GM23338 (cell line): ENCODE results near the gene ATRIP. TPM values are rescaled to one million over a fixed set of nuclear protein-coding genes. Genes with fewer than 3 reads are reported as not detected.
A peak's percentile ranks its signal among the peaks of the same experiment; 100 is the strongest.

ENCODE experiments used
- ATAC-seq: fragments of 200-7000 bp; cut with Tn5 transposase; 3 replicates; pipeline ENCODE4 v1.9.1; 2020
- DNase-seq: peaks from one replicate; pipeline ENCODE4 v3.0.0-alpha.2; 2015; ENCODE audit warnings: low spot score
- H2AFZ ChIP-seq: fragments of 200-600 bp; sonication (generic); 2 replicates; pipeline ENCODE4 v1.8.0; 2016; ENCODE audit warnings: antibody characterized with exemption, mild to moderate bottlenecking, moderate library complexity
- H3F3A ChIP-seq: fragments of 200-600 bp; sonication (generic); replicated peaks from 2 replicates; pipeline ENCODE4 v1.8.0; 2017; ENCODE audit warnings: antibody characterized with exemption, mixed run types, low read depth
- H3K27ac ChIP-seq: fragments of 200-600 bp; sonication (generic); 2 replicates; pipeline ENCODE4 v1.6.1; 2016; ENCODE audit warnings: low read depth
- H3K27me3 ChIP-seq: fragments of 200-600 bp; sonication (generic); 2 replicates; pipeline ENCODE4 v1.8.0; 2016; ENCODE audit warnings: mild to moderate bottlenecking, mixed run types, moderate library complexity; ENCODE audit not compliant: insufficient read depth
- H3K36me3 ChIP-seq: fragments of 200-600 bp; sonication (generic); 2 replicates; pipeline ENCODE4 v1.8.0; 2016; ENCODE audit warnings: mild to moderate bottlenecking; ENCODE audit not compliant: insufficient read depth
- H3K4me1 ChIP-seq: fragments of 200-600 bp; sonication (generic); 2 replicates; pipeline ENCODE4 v1.8.0; 2016; ENCODE audit warnings: mild to moderate bottlenecking, moderate library complexity; ENCODE audit not compliant: insufficient read depth
- H3K4me2 ChIP-seq: fragments of 200-600 bp; sonication (generic); 2 replicates; pipeline ENCODE4 v1.7.1; 2017; ENCODE audit warnings: mixed run types
- H3K4me3 ChIP-seq: fragments of 200-600 bp; sonication (generic); 2 replicates; pipeline ENCODE4 v1.6.1; 2016; ENCODE audit warnings: mixed run types
- H3K79me2 ChIP-seq: fragments of 200-600 bp; sonication (generic); replicated peaks from 2 replicates; pipeline ENCODE4 v1.8.0; 2017; ENCODE audit warnings: mild to moderate bottlenecking; ENCODE audit not compliant: insufficient read depth
- H3K9me2 ChIP-seq: fragments of 200-600 bp; sonication (generic); 2 replicates; pipeline ENCODE4 v1.8.0; 2017; ENCODE audit not compliant: insufficient read depth
- H4K20me1 ChIP-seq: fragments of 200-600 bp; sonication (generic); replicated peaks from 2 replicates; pipeline ENCODE4 v1.8.0; 2017; ENCODE audit warnings: mild to moderate bottlenecking; ENCODE audit not compliant: insufficient read depth
- H3K27ac Mint-ChIP-seq: 2 replicates; pipeline ENCODE4 v1.8.0; 2020; ENCODE audit warnings: inconsistent platforms, mild to moderate bottlenecking, moderate library complexity, mixed read lengths
- H3K27me3 Mint-ChIP-seq: 3 replicates; pipeline ENCODE4 v1.8.0; 2022; ENCODE audit warnings: low read depth, mild to moderate bottlenecking, moderate library complexity, mixed read lengths, inconsistent platforms; ENCODE audit not compliant: insufficient read depth, poor library complexity
- H3K36me3 Mint-ChIP-seq: 3 replicates; pipeline ENCODE4 v1.8.0; 2021; ENCODE audit warnings: low read depth, mild to moderate bottlenecking, inconsistent platforms, moderate library complexity, mixed read lengths
- H3K4me1 Mint-ChIP-seq: 3 replicates; pipeline ENCODE4 v1.8.0; 2020; ENCODE audit warnings: mild to moderate bottlenecking, inconsistent platforms, mixed read lengths
- H3K4me3 Mint-ChIP-seq: 3 replicates; pipeline ENCODE4 v1.8.0; 2021; ENCODE audit warnings: moderate library complexity, mild to moderate bottlenecking, inconsistent platforms, mixed read lengths
- H3K9me3 Mint-ChIP-seq: 3 replicates; pipeline ENCODE4 v1.8.0; 2020; ENCODE audit warnings: moderate library complexity, mild to moderate bottlenecking, inconsistent platforms, mixed read lengths
- CREB1 ChIP-seq: fragments of 250-450 bp; sonication (Bioruptor Pico); IDR thresholded peaks from 2 replicates; pipeline ENCODE4 v1.5.0; 2020; ENCODE audit warnings: low read depth, mild to moderate bottlenecking, moderate library complexity
- EZH2phosphoT487 ChIP-seq: fragments of 200-600 bp; sonication (generic); IDR thresholded peaks from one replicate; pipeline ENCODE4 v1.8.1; 2018; ENCODE audit warnings: antibody characterized with exemption; ENCODE audit not compliant: unreplicated experiment
- JUNB ChIP-seq: IDR thresholded peaks from one replicate; pipeline ENCODE4 v1.6.1; 2016; ENCODE audit warnings: antibody characterized with exemption; ENCODE audit not compliant: unreplicated experiment
- NANOG ChIP-seq: IDR thresholded peaks from 2 replicates; pipeline ENCODE4 v1.6.1; 2016; ENCODE audit warnings: antibody characterized with exemption, borderline replicate concordance
- POLR2AphosphoS5 ChIP-seq: IDR thresholded peaks from 2 replicates; pipeline ENCODE4 v1.6.1; 2016; ENCODE audit warnings: antibody characterized with exemption, low read depth
- STAT1 ChIP-seq: IDR thresholded peaks from one replicate; pipeline ENCODE4 v1.6.1; 2016; ENCODE audit warnings: antibody characterized with exemption; ENCODE audit not compliant: unreplicated experiment
- ZNF114 ChIP-seq: fragments of 250-450 bp; sonication (Bioruptor Pico); IDR thresholded peaks from 2 replicates; pipeline ENCODE4 v1.5.0; 2020; ENCODE audit warnings: mild to moderate bottlenecking, moderate library complexity
- polyA plus RNA-seq: library from polyadenylated mRNA; unstranded; fragments of >200 nt; fragmentation: Nextera tagmentation; extraction: Ambion mirVana; gene quantifications from 2 replicates; pipeline ENCODE4 v1.2.1, GENCODE V29; 2016
- total RNA-seq: library from RNA; depleted of rRNA; stranded (reverse); fragments of >200 nt; shearing (Covaris generic); gene quantifications from 2 replicates; pipeline ENCODE4 v1.2.3, GENCODE V29; 2014
- TF ChIP-seq, protein P1 (sequence below), 2 experiments: fragments of 200-600 bp in 1 of 2; sonication (generic) in 1 of 2; conservative IDR thresholded peaks; 2 replicates each; pipeline versions ENCODE4 v1.5.1 to v1.6.1; 2016 to 2017; ENCODE audit warnings: antibody characterized with exemption in 2 of 2, low read depth in 2 of 2, mild to moderate bottlenecking in 2 of 2, moderate library complexity in 1 of 2
- TF ChIP-seq, protein P2 (sequence below): IDR thresholded peaks from 2 replicates; pipeline ENCODE4 v1.6.1; 2016; ENCODE audit warnings: antibody characterized with exemption
- TF ChIP-seq, protein P3 (sequence below): IDR thresholded peaks from one replicate; pipeline ENCODE4 v1.6.1; 2018; ENCODE audit warnings: antibody characterized with exemption; ENCODE audit not compliant: unreplicated experiment

Gene ATRIP
- total and polyA plus RNA-seq, 2 experiments from 2014 or later, result 5.8 to 17.3 TPM

DNA sequence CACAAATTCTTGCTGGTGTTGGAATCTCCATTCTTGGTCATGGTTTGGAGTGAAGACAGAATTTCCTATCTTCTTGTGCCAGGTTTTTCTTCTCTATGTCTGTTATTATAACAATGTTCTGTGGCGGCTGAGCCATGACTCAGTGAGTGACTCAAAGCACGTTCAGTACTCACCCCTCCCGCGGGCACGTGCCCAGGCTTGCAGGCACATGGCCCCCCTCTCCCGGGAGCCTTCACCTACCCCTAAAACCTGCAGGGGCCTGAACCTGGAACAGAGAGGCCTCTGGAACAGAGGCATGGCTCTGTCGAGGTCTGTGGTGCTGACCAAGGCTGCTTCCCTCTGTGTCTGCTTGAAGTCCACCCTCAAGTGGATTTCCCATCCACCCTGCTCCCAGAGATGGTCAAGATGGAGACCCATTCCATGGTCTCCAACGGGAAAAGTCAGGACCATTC, 44.2 kb upstream of the ATRIP start (continued):
- TF ChIP-seq, protein P1, sequence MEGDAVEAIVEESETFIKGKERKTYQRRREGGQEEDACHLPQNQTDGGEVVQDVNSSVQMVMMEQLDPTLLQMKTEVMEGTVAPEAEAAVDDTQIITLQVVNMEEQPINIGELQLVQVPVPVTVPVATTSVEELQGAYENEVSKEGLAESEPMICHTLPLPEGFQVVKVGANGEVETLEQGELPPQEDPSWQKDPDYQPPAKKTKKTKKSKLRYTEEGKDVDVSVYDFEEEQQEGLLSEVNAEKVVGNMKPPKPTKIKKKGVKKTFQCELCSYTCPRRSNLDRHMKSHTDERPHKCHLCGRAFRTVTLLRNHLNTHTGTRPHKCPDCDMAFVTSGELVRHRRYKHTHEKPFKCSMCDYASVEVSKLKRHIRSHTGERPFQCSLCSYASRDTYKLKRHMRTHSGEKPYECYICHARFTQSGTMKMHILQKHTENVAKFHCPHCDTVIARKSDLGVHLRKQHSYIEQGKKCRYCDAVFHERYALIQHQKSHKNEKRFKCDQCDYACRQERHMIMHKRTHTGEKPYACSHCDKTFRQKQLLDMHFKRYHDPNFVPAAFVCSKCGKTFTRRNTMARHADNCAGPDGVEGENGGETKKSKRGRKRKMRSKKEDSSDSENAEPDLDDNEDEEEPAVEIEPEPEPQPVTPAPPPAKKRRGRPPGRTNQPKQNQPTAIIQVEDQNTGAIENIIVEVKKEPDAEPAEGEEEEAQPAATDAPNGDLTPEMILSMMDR (conservative IDR thresholded peaks at IDR 0.05; ENCODE audit: low read depth in 2 of 2), result no peak
- no peak for TF ChIP-seq POLR2AphosphoS5
- TF ChIP-seq JUNB, result no peak
- no peak for TF ChIP-seq NANOG

DNA sequence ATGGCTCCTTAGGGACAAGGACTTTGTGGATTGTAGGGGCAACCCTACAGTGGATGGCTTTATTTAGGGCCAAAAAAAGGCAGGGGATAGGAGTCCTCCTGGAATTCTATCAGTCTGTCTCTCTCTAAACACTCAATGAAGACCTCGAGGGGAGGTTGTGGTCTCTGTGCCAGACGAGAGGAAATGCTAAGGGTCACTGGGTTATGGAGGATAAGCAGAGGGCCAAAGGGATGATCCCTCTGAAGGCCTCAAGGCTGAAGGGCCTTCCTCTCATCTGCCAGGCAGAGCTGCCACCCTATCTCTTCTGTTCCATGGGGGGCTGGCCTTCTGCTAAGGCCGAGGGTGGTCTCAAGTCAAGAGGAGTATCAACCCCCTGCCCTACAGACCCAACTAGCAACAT, 43.6 kb upstream of the ATRIP start:
- H3K36me3 Mint-ChIP-seq, result peaks cover 71% of the 10 kb centered on the region
- Histone ChIP-seq H3K27me3 (no peaks in the 10 kb centered on the region), H3K4me2 (no peak overlapping the region), H3K4me3 (no peak overlapping the region), H4K20me1 (no peaks in the 10 kb centered on the region; the same call in 1 of the 2 replicates), H2AFZ (no peak overlapping the region), H3K36me3 (peaks cover 13% of the 10 kb centered on the region), H3K79me2 (no peaks in the 10 kb centered on the region), H3F3A (no peaks in the 10 kb centered on the region; the same call in 1 of the 2 replicates), H3K4me1 (no peaks in the 10 kb centered on the region), H3K9me2 (no peaks in the 10 kb centered on the region), H3K27ac (peak overlapping the region; percentile 56; the same call in 1 of the 2 replicates)
- ATAC-seq (no peak), DNase-seq (no peak)
- peaks cover 11% of the 10 kb centered on the region for H3K4me1 Mint-ChIP-seq
- H3K4me3 Mint-ChIP-seq, result no peak overlapping the region
- no peak overlapping the region for H3K27ac Mint-ChIP-seq
- H3K9me3 Mint-ChIP-seq, result no peaks in the 10 kb centered on the region
- TF ChIP-seq STAT1 (no peak), CREB1 (no peak), EZH2phosphoT487 (no peak), JUNB (no peak), ZNF114 (CRISPR knock-in tag) (no peak)
- TF ChIP-seq, protein P2, sequence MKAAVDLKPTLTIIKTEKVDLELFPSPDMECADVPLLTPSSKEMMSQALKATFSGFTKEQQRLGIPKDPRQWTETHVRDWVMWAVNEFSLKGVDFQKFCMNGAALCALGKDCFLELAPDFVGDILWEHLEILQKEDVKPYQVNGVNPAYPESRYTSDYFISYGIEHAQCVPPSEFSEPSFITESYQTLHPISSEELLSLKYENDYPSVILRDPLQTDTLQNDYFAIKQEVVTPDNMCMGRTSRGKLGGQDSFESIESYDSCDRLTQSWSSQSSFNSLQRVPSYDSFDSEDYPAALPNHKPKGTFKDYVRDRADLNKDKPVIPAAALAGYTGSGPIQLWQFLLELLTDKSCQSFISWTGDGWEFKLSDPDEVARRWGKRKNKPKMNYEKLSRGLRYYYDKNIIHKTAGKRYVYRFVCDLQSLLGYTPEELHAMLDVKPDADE, result no peak
- TF ChIP-seq, protein P3, sequence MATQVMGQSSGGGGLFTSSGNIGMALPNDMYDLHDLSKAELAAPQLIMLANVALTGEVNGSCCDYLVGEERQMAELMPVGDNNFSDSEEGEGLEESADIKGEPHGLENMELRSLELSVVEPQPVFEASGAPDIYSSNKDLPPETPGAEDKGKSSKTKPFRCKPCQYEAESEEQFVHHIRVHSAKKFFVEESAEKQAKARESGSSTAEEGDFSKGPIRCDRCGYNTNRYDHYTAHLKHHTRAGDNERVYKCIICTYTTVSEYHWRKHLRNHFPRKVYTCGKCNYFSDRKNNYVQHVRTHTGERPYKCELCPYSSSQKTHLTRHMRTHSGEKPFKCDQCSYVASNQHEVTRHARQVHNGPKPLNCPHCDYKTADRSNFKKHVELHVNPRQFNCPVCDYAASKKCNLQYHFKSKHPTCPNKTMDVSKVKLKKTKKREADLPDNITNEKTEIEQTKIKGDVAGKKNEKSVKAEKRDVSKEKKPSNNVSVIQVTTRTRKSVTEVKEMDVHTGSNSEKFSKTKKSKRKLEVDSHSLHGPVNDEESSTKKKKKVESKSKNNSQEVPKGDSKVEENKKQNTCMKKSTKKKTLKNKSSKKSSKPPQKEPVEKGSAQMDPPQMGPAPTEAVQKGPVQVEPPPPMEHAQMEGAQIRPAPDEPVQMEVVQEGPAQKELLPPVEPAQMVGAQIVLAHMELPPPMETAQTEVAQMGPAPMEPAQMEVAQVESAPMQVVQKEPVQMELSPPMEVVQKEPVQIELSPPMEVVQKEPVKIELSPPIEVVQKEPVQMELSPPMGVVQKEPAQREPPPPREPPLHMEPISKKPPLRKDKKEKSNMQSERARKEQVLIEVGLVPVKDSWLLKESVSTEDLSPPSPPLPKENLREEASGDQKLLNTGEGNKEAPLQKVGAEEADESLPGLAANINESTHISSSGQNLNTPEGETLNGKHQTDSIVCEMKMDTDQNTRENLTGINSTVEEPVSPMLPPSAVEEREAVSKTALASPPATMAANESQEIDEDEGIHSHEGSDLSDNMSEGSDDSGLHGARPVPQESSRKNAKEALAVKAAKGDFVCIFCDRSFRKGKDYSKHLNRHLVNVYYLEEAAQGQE, result no peak
- H3K27me3 Mint-ChIP-seq, result peaks cover 4% of the 10 kb centered on the region
